Trophoblast cell (in vitro differentiated cells and primary cell): ENCODE measurements around the gene MRTFA.

Source experiments
- DNase-seq, 2 donors: peaks; one replicate each; pipeline ENCODE4 v3.0.0-alpha.2; 2016
- H2AFZ ChIP-seq: 2 replicates; pipeline ENCODE4 v1.6.1; 2013; ENCODE audit warnings: low read length, moderate library complexity, mild to moderate bottlenecking; ENCODE audit not compliant: insufficient read depth, poor library complexity
- H2AK5ac ChIP-seq: 2 replicates; pipeline ENCODE4 v1.6.1; 2013; ENCODE audit warnings: mild to moderate bottlenecking, low read length
- H2BK120ac ChIP-seq: 2 replicates; pipeline ENCODE4 v1.6.1; 2013; ENCODE audit warnings: low read length, mild to moderate bottlenecking, moderate library complexity; ENCODE audit not compliant: insufficient read depth, poor library complexity
- H2BK12ac ChIP-seq: 2 replicates; pipeline ENCODE4 v1.6.1; 2013; ENCODE audit warnings: mild to moderate bottlenecking, low read length, moderate library complexity
- H2BK5ac ChIP-seq: 2 replicates; pipeline ENCODE4 v1.6.1; 2013; ENCODE audit warnings: low read length, low read depth, moderate library complexity, mild to moderate bottlenecking; ENCODE audit not compliant: poor library complexity
- H3K14ac ChIP-seq: 2 replicates; pipeline ENCODE4 v1.6.1; 2013; ENCODE audit warnings: mild to moderate bottlenecking, low read length
- H3K18ac ChIP-seq: 2 replicates; pipeline ENCODE4 v1.6.1; 2013; ENCODE audit warnings: mild to moderate bottlenecking, low read length
- H3K23ac ChIP-seq: 2 replicates; pipeline ENCODE4 v1.6.1; 2013; ENCODE audit warnings: low read length
- H3K27ac ChIP-seq: 2 replicates; pipeline ENCODE4 v1.5.1; 2013; ENCODE audit warnings: low read depth, mild to moderate bottlenecking, inconsistent platforms, low read length, moderate library complexity
- H3K27me3 ChIP-seq: 2 replicates; pipeline ENCODE4 v1.6.1; 2013; ENCODE audit warnings: inconsistent platforms, mild to moderate bottlenecking, low read length, moderate library complexity; ENCODE audit not compliant: insufficient read depth
- H3K36me3 ChIP-seq, 2 experiments: 1 replicate in 1 of 2; 2 replicates in 1 of 2; pipeline ENCODE4 v1.6.1; 2013; ENCODE audit warnings: low read length in 2 of 2, mild to moderate bottlenecking in 2 of 2, moderate library complexity in 1 of 2; ENCODE audit not compliant: insufficient read depth in 2 of 2, control insufficient read depth in 1 of 2
- H3K4ac ChIP-seq: 2 replicates; pipeline ENCODE4 v1.6.1; 2013; ENCODE audit warnings: low read depth, mild to moderate bottlenecking, low read length, moderate library complexity
- H3K4me1 ChIP-seq, 2 experiments: 1 replicate in 1 of 2; 2 replicates in 1 of 2; pipeline ENCODE4 v1.6.1; 2013; ENCODE audit warnings: low read length in 2 of 2, mild to moderate bottlenecking in 2 of 2, moderate library complexity in 1 of 2; ENCODE audit not compliant: insufficient read depth in 2 of 2, control insufficient read depth in 1 of 2
- H3K4me2 ChIP-seq: 2 replicates; pipeline ENCODE4 v1.6.1; 2013; ENCODE audit warnings: inconsistent platforms, mild to moderate bottlenecking, low read length, moderate library complexity
- H3K4me3 ChIP-seq: 2 replicates; pipeline ENCODE4 v1.5.1; 2013; ENCODE audit warnings: mild to moderate bottlenecking, low read depth, low read length, inconsistent platforms
- H3K79me1 ChIP-seq: one replicate; pipeline ENCODE4 v1.6.1; 2013; ENCODE audit warnings: low read length
- H3K79me2 ChIP-seq: 2 replicates; pipeline ENCODE4 v1.6.1; 2013; ENCODE audit warnings: low read length, mild to moderate bottlenecking; ENCODE audit not compliant: control insufficient read depth, insufficient read depth, poor library complexity
- H3K9ac ChIP-seq: 2 replicates; pipeline ENCODE4 v1.6.1; 2013; ENCODE audit warnings: mild to moderate bottlenecking, low read length
- H3K9me3 ChIP-seq: 2 replicates; pipeline ENCODE4 v1.6.1; 2013; ENCODE audit warnings: low read depth, mild to moderate bottlenecking, control low read depth, inconsistent platforms, low read length; ENCODE audit not compliant: insufficient read depth
- H4K12ac ChIP-seq: 2 replicates; pipeline ENCODE4 v1.6.1; 2013; ENCODE audit warnings: low read depth, mild to moderate bottlenecking, low read length, moderate library complexity
- H4K8ac ChIP-seq: 2 replicates; pipeline ENCODE4 v1.6.1; 2013; ENCODE audit warnings: low read depth, mild to moderate bottlenecking, low read length, moderate library complexity
- H4K91ac ChIP-seq: one replicate; pipeline ENCODE4 v1.6.1; 2013; ENCODE audit warnings: low read depth, mild to moderate bottlenecking, low read length, moderate library complexity
- WGBS: extraction: QIAGEN DNeasy Blood & Tissue Kit; methylation state at CpG from one replicate; pipeline ENCODE4 v1.1.7; 2013; ENCODE audit warnings: missing lambda C conversion rate; ENCODE audit not compliant: insufficient read length, insufficient coverage; ENCODE audit errors: extremely low coverage; 5-methylcytosine and 5-hydroxymethylcytosine counted together

Gene MRTFA

DNA sequence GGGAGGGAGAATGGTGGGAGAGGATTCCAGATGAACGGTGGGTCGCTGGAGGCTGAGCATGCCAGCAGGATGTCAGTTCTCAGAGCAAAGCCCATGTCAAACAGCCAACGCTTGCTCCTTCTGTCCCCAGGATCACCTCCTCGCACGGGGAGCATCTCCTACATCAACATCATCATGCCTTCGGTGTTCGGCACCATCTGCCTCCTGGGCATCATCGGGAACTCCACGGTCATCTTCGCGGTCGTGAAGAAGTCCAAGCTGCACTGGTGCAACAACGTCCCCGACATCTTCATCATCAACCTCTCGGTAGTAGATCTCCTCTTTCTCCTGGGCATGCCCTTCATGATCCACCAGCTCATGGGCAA, 44.3 kb upstream of the MRTFA start:
- H2BK5ac ChIP-seq = peak overlapping the region; percentile 2
- no peak overlapping the region for H3K9ac ChIP-seq

DNA sequence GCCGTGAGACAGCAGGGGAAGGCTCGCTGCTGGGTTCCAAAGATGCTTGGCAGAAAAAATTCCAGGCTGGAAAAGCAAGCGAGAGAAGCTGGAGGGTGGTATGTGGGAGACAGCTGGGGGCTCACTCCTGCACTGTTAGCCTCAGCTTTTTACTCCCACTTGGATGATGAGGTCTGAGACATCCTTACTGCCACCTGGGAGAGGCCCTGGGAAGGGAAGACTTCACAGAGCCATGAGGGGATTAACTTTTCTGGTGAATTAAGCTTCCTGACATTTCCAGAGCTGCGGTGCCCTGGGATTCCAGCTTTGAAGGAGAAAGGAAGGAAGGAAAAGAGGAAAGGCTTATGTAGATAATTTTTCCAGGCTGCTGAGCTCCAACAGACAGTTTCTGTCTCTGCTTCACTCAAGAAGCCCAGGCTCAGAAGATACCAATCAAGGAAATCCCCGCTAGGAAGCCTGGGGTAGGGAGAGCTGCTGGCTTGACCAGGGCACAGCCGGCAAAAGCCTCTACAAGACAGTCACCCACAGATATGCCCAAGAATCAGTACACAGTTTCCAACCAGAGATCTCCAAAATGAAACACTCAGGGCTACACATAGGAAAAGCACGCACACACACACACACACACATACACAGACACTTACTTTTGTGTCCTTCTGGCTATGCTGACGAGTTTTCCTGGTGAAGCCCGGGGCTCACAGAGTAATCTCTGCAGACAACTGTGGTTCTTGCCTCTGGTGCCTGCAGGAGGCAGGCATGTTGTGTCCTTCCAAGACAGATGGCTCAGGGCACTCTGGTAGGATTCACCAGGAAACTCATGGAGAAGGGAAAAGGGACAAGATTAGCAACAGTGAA, 43.7 kb upstream of the MRTFA start:
- Histone ChIP-seq H3K27me3 (no peaks in the 10 kb centered on the region), H3K4me3 (peak overlapping the region; percentile 67), H2BK12ac (peak overlapping the region; percentile 83), H3K4me2 (peak overlapping the region; percentile 56), H2AK5ac (peak overlapping the region; percentile 30), H3K18ac (peak overlapping the region; percentile 41), H2AFZ (no peak overlapping the region), H3K9me3 (peaks cover 1% of the 10 kb centered on the region), H2BK120ac (peak overlapping the region; percentile 34), H3K4ac (peak overlapping the region; percentile 57), H4K12ac (no peak overlapping the region), H3K4me1 (peaks cover 21 to 45% of the 10 kb centered on the region in 2 experiments), H3K79me2 (peaks cover 4% of the 10 kb centered on the region), H3K79me1 (peaks cover 36% of the 10 kb centered on the region), H3K14ac (peak overlapping the region; percentile 72), H2BK5ac (peak overlapping the region; percentile 53), H4K91ac (peak overlapping the region; percentile 80), H4K8ac (peak overlapping the region; percentile 67), H3K36me3 (peaks cover 11 to 12% of the 10 kb centered on the region in 2 experiments), H3K27ac (peak overlapping the region; percentile 57), H3K9ac (peak overlapping the region; percentile 10), H3K23ac (no peak overlapping the region)
- peak in 1 of 2 donors; percentile 43 for DNase-seq
- no CpG with 5 or more reads among the region's 9 CpGs for WGBS

More for the DNA sequence above, 44.3 kb upstream of the MRTFA start:
- Histone ChIP-seq H3K14ac (peak overlapping the region; percentile 50), H2AK5ac (peak overlapping the region; percentile 89), H3K9me3 (peaks cover 1% of the 10 kb centered on the region), H3K27me3 (no peaks in the 10 kb centered on the region), H3K4me1 (peaks cover 21 to 45% of the 10 kb centered on the region in 2 experiments), H2AFZ (no peak overlapping the region), H3K79me1 (peaks cover 38% of the 10 kb centered on the region), H3K4me3 (no peak overlapping the region), H3K23ac (no peak overlapping the region), H4K8ac (peak overlapping the region; percentile 5), H3K27ac (peak overlapping the region; percentile 57), H4K91ac (peak overlapping the region; percentile 80), H2BK120ac (peak overlapping the region; percentile 34), H3K4me2 (peak overlapping the region; percentile 56), H3K79me2 (peaks cover 4% of the 10 kb centered on the region), H3K18ac (peak overlapping the region; percentile 39), H2BK12ac (peak overlapping the region; percentile 83), H3K36me3 (peaks cover 11 to 12% of the 10 kb centered on the region in 2 experiments), H3K4ac (peak overlapping the region; percentile 17), H4K12ac (no peak overlapping the region)
- no peak for DNase-seq
- no CpG with 5 or more reads among the region's 15 CpGs for WGBS

GRCh38 chr22:40679249-40679963, 42.9 kb upstream of the MRTFA start, which contains the start of gene MCHR1:
Gene MCHR1, plus strand, starts transcription at chr22:40679484. Its CDS starts 169 bp downstream, at chr22:40679653.
- no peak for DNase-seq
- Histone ChIP-seq H3K79me2 (peaks cover 4% of the 10 kb centered on the region), H2BK12ac (peak within 1 kb of the TSS; percentile 27), H4K12ac (no peak within 1 kb of the TSS), H3K27ac (peak within 1 kb of the TSS; percentile 57), H2AFZ (peak within 1 kb of the TSS; percentile 20), H3K4me2 (peak within 1 kb of the TSS; percentile 56), H4K8ac (peak within 1 kb of the TSS; percentile 67), H3K18ac (peak within 1 kb of the TSS; percentile 41), H3K4me1 (peaks cover 18 to 41% of the 10 kb centered on the region in 2 experiments), H2AK5ac (peak within 1 kb of the TSS; percentile 30), H3K9me3 (peaks cover 1% of the 10 kb centered on the region), H3K9ac (peak within 1 kb of the TSS; percentile 10), H3K79me1 (peaks cover 30% of the 10 kb centered on the region), H3K4ac (peak within 1 kb of the TSS; percentile 57), H3K14ac (peak within 1 kb of the TSS; percentile 72), H3K4me3 (peak within 1 kb of the TSS; percentile 67), H3K36me3 (peaks cover 11 to 12% of the 10 kb centered on the region in 2 experiments), H2BK5ac (peak within 1 kb of the TSS; percentile 53), H2BK120ac (peak within 1 kb of the TSS; percentile 5), H3K23ac (no peak within 1 kb of the TSS), H4K91ac (peak within 1 kb of the TSS; percentile 80), H3K27me3 (no peaks in the 10 kb centered on the region)
- no CpG with 5 or more reads among the region's 21 CpGs for WGBS

- Histone ChIP-seq H2AK5ac (no peak overlapping the region), H3K4ac (no peak overlapping the region), H3K18ac (no peak overlapping the region), H3K9me3 (peaks cover 1% of the 10 kb centered on the region), H3K27ac (no peak overlapping the region), H4K12ac (no peak overlapping the region), H3K36me3 (peaks cover 11 to 12% of the 10 kb centered on the region in 2 experiments), H2BK5ac (no peak overlapping the region), H3K79me2 (peaks cover 4% of the 10 kb centered on the region), H3K23ac (no peak overlapping the region), H3K4me1 (peaks cover 18 to 41% of the 10 kb centered on the region in 2 experiments), H4K8ac (no peak overlapping the region), H4K91ac (peak overlapping the region; percentile 80), H3K79me1 (peaks cover 30% of the 10 kb centered on the region), H3K9ac (no peak overlapping the region), H2AFZ (no peak overlapping the region), H2BK12ac (peak overlapping the region; percentile 27), H3K14ac (no peak overlapping the region), H3K27me3 (no peaks in the 10 kb centered on the region), H3K4me3 (no peak overlapping the region), H2BK120ac (peak overlapping the region; percentile 5), H3K4me2 (peak overlapping the region; percentile 56)
- no peak for DNase-seq
- WGBS = no CpG with 5 or more reads among the region's 14 CpGs
Measured at GRCh38 chr22:40678493-40679248, 42.2 kb upstream of the MRTFA start.
